HG03521 (cell line): ENCODE measurements around the gene GAA.
A peak's percentile ranks its signal among the peaks of the same experiment; 100 is the strongest.
"Not testable (repeated sequence)": the region's sequence is repeated elsewhere in the genome, so short reads cannot be mapped to it uniquely, and the experiment has no call there.

Experiments
- ATAC-seq: cut with Tn5 transposase; IDR thresholded peaks from one replicate; pipeline ENCODE4 v1.9.1; 2021; ENCODE audit warnings: mild to moderate bottlenecking, moderate library complexity; ENCODE audit not compliant: unreplicated experiment

Gene GAA

DNA sequence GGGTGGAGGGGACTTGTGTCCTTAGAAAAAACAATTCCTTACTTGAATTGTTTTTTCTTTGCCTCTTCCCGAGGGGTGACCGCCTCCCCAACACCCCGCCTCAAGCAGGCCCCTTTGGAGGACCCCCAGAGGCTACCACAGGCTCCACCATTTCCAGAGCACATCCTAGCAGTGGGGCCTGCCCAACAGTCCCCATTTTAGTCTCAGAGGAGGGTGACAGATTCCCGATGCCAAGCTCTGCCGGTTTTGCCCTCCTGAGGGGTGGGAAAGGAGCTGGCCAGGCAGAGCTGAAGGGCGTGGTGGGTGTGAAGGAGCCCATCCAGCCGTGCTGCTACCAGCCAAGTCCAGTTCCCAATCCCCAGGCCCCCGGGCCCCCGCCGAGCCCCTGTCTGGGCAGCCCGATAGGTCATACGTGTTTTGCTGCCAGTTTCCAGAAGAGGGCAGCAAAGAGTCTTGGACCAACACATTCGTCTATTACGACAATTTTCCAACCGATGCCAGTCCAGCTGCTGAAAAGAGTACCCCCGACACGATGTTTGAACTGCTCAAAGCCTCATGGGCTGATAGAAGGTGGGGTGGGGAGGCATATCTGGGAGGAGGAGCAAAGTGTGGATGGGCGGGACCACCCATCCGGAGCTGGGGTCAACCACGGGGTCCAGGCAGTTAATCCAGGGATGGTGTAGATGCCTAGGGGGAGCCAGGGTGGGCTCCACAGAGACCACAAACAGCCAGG, 18.8 kb upstream of the GAA start:
- ATAC-seq = no peak

DNA sequence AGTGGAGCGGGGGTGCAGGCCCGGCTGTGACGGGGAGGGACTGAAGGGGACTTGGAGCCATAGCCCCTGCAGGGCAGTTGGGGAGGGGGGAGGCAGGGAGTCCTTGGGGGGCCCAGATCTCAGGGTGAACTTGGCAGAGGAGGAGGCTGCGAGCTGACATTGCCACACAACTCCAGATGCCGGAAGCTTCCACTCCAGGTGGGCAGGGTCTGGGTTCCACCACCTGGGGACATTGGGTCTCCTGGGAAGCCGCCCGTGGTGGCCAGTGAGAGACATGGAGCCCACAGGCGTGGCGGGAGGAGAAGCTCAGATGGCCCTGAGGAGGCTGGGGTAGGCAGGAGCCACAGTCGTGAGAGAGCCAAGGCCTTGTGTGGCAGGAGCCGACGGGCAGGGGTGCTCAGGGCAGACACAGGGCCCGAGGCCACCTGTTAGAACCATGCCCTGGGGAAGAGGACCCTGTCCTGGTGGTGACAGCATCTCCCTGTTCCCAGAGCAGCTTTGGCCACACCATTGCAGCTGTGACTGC, 18.2 kb upstream of the GAA start:
- no peak for ATAC-seq

DNA sequence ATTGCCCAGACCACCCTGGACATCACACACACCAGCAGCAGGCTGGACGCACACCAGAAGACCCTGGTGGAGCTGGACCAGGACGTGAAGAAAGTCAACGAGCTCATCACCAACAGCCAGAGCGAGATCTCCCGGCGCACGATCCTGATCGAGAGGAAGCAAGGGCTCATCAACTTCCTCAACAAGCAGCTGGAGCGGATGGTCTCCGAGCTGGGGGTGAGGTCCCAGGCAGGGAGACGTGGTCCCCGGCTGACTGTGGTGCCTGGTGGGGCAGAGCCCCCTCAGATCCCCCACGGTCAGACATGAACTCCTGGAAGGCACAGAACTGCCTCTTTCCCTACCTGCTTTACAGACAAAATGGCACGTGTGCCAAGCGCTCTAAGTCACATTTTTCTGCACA, 16.6 kb upstream of the GAA start:
- no peak for ATAC-seq

DNA sequence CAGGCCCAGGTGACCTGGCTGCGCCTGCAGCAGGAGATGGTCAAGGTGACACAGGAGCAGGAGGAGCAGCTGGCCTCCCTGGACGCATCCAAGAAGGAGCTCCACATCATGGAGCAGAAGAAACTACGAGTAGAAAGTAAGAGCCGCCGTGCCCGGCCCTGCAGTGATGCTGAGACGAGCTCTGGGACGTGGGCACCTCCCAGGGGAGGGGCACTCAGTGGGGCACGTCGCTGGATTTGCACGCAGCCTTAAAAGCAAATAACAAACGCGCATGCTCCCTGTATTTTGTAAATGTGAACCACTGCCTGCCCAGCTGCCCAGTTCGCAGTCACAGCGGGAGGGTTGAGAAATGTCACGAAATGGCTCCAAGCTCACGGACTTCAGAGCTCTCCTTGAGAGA, 15.3 kb upstream of the GAA start:
- ATAC-seq = no peak

DNA sequence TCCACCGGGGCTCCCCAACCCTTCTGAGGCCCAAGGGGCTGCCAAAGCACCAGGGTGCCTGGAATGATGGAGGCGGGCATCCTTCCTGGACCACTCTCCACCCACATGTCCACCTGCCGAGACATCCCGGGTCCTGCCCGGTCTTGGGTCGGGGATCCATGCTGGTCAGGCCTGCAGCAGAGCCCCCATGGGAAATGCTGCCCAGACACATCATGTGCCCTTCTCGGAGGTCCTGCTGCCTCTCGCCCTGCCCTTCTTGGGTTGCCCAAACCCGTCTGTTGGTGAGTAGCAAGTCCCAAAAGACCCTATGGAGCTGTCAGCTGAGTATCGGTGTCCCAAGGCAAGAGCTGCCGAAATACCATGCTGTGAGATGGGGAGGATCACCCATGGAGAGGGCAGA, 14.8 kb upstream of the GAA start:
- no peak for ATAC-seq

DNA sequence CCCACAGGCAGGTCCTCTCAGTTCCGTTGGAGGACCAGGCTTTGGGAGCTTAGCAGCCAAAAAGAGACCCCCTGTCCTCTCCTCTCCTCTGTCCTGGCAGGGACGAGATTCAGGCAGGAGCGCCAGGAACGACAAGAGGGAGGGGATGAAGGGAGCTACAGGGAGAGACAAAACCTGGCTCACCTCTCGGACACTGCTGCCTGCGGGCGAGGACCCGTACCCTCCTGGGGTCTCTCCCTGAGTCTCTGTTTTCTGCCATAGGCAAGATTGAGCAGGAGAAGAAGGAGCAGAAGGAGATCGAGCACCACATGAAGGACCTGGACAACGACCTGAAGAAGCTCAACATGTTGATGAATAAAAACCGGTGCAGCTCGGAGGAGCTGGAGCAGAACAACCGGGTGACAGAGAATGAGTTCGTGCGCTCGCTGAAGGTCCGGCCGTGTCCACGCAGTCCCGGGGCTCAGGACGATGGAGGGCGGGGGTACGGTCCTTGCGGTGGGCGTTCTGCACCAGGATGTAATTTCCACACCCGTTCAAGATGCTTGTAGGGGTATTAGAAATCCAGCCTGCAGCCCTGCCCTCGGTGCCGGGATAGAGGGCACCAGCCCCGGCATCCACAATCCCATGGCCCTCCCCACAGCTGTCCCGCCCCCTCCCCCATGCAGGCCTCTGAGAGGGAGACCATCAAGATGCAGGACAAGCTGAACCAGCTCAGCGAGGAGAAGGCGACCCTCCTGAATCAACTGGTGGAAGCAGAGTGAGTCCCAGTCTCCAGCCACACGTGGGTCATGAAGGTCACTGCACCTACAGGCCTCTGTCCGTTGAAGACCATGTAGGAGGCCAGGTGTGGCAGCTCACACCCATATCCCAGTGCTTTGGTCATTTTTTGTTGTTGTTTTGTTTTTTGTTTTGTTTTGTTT, 13.8 kb upstream of the GAA start:
- ATAC-seq = no peak

DNA sequence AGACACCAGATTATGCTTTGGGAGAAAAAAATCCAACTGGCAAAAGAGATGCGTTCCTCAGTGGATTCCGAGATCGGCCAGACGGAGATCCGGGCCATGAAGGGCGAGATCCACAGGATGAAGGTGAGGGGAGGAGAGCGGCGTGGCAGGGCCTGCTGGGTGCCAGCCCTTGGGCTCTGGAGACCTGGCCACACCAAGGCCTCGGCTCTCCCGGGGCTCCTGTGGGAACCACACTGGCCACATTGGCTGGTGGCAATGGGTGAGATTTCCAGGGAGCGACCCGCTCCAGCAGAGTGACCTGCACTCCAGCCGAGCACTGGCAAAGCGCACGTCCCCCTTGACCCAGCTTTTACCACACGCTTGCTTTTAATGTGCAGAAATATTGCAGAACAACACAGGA, 11.6 kb upstream of the GAA start:
- ATAC-seq = no peak

DNA sequence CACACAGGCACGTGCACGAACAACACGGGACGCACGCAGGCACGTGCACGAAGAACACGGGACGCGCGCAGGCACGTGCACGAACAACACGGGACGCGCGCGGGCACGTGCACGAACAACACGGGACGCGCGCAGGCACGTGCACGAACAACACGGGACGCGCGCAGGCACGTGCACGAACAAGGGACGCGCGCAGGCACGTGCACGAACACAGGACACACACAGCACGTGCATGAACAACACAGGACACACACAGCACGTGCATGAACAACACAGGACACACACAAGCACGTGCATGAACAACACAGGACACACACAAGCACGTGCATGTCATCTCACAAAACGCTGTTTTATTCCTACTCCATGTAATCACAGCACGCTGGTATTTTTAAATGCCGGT, 11.2 kb upstream of the GAA start:
- ATAC-seq = not testable (repeated sequence)

DNA sequence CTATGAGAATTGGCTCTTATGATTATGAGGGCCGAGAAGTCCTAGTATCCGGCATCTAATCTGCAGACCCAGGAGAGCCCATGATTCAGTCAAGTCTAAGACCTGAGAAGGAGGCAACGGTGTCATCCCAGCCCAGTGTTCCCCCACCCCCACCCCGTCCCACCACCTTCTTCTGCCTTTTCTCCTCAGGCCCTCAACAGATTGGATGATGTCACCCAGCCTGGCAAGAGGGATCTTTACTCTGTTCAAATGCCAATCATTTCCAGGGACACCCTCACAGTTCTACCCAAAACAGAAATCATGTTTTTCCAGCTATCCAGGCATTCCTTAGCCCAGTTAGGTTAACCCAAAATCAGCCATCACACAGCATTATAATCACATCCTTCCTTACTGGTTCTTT, 10.0 kb upstream of the GAA start:
- no peak for ATAC-seq

DNA sequence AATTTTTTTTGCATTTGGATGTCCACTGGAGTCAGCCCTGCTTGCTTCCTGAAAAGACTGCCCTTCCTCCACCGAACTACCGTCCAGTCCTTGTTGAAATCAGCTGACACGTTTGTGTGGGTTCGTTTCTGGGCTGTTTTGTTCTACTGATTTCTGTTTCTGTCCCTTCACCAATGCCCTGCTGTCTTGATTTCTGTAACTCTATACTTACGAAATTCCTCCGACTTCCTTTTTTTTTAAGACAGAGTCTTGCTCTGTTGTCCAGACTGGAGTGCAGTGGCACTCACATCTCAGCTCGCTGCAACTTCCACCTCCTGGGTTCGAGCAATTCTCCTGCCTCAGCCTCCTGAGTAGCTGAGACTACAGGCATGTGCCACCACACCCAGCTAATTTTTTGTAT, 8.4 kb upstream of the GAA start:
- ATAC-seq = no peak

DNA sequence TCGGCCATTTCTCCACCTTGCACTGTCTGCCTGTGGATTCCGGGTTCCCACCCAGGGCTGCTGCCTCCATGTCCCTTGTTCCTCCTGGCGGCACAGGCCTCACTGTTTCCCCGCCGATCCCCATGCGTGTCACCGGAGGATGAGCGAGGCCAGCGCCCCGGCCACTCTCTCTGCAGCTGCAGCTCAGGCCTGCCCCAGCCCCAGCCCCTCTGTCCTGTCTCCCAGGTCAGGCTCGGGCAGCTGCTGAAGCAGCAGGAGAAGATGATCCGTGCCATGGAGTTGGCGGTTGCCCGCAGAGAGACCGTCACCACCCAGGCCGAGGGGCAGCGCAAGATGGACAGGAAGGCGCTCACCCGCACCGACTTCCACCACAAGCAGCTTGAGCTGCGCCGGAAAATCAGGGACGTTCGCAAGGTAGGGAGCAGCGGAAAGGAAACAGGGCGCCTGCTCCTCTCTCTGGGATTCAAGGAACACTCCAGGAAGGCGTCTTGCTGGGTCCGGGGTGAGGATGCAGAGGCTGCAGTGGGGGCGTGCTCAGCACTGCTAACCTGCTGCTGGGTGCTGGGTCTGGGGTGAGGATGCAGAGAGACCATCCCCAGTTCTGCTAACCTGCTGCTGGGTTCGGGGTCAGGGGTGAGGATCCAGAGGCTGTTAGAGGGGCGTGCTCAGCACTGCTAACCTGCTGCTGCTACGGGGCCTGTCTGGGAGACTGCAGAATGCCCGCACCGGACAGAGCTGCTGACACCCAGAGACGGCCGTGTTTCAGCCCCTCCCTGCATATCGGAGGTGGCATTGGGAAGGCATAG, 6.1 kb upstream of the GAA start:
- no peak for ATAC-seq

DNA sequence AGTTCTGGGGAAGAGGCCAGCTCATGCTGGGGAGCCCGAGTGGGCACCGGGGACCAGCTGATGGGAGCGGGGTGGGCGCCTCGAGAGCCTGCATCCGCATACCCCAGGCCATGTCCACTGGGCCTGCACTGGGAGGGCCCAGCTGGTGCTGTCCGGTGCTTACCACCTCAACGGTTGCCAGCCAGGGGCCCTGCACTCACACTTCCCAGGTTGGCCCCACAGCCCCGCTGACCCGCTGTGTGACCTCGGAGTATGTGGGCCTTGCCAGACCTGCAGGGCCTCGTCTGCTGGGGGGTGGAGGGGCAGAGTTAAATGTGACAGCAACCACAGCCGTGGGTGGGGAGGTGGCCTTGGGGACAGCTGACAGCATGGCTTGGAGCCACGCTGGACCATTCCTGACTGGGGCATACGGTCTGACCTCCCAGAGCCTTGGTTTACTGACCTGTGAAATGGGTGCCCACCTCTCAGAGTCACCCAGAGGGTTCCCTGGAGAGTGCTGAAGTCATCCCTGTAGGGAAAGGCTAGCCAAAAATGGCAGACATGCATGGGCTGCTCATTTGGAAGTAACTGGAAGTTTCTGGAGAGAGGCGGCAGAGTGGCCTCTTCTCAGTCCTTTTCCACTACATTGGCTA, 5.4 kb upstream of the GAA start:
- ATAC-seq = no peak

DNA sequence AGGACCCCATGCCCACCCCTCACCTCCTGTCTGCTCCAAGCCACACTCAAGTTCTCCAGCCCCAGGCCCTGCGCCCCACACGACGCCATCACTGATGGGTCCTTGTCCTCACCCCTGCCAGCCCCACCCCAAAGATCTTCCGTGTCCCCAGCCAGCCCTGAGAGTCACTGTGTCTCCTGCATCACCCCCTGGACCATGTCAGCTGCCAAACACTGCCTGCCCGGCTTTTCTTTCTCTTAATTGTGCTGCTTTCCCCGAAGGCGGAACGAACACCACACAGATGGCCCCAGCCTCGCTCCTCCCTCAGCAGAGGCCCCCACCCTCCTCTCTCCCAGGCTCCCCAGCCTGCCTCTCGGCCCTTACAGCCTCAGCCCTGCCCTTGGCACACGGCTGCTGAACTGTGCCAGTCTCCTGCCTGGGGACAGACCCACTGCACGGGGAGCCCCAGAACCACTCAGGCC, 4.8 kb upstream of the GAA start:
- ATAC-seq = no peak

DNA sequence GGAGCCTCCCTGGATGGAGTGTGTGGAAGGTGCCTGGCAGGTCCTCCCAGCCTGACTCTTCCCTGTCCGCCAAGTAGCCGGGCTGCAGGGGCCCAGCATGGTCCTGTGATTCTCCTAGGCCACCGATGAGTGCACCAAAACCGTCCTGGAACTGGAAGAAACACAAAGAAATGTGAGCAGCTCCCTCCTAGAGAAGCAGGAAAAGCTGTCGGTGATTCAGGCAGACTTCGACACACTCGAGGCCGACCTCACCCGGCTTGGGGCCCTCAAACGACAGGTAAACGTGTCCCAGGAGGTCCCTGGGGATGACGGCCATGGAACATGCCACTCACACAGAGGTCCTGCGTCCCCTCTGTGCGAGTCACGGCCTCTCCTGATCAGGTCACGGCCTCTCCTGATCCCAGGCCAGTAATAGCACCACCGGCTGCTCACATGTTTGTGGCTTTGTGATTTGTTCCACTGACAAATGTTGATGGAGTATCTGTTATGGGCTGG, 4.2 kb upstream of the GAA start:
- no peak for ATAC-seq

DNA sequence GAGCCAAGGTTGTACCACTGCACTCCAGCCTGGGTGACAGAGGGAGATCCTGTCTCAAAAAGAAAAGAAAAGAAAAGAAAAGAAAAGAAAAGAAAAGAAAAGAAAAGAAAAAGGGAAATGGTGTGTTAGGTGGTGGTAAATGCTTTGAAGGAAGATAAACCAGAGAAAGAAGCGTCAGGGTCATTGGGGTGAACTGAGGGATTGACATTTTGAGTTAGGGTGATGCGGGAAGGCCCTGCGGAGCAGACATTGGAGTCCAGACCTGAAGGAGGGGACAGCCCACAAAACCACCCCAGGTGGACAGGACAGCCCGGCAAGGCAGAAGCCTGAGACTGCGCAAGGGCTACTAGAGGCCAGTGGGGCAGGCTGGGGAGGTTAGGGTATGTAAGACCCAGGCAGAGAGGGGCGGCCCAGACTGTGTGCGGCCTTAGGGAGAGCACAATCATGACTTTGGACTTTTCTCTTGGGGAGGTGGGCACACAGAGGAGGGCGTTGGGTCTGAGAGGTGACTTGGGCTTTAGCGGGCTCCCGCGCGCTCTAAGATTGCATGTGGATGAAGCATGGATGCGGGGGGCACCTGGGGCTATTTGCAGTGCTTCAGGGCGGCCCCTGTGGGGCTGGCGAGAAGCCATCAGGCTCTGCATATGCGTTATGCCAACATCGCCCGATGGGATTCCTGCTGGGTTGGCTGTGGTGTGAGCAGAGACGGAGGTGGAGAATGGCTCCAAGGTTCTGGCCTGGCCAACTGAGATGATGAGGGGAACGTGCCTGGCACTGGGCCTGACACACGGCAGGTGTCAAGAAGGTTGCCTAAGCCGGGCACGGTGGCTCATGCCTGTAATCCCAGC, 3.3 kb upstream of the GAA start:
- no peak for ATAC-seq

DNA sequence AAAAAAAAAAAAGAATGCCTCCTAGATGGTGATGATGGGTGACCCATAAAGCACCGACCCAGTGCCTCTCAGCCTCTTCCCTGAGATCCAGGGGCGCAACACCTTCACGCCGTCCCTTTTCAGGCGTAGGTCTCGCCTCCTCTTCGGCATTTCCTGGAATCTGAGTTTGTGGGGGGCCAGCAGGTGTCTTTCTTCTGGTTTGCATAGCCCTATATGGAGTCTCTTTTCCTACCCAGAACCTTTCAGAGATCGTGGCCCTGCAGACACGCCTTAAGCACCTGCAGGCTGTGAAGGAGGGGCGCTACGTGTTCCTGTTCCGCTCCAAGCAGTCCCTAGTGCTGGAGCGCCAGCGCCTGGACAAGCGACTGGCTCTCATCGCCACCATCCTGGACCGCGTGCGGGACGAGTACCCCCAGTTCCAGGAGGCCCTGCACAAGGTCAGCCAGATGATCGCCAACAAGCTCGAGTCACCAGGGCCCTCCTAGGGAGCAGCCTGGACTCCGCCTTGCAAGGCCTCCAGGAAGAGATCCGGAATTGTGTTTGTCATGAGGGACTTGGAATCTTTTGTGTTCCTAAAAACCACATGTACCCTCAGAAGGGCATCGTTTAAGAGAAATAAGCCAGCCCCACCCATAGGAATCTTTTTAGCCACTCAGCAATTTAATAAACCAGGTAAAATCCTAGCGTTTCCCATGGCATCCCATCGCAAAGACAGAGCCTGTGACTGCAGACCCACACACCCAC, 1.9 kb upstream of the GAA start:
- no peak for ATAC-seq

DNA sequence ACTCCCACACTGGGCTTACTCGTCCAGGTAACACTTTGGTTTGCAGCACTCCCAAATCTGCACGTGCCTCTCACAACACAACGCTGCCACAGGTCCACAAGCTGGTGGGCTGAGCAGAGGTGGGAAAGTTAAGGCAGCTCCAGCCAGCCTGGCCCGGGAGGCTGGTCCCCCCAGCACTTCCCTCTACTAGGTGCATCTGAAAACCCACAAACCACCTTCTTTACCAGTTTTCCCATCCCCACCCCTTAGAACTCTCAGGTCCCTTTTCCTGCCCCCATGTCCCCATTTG, 1.4 kb upstream of the GAA start:
- no peak for ATAC-seq

DNA sequence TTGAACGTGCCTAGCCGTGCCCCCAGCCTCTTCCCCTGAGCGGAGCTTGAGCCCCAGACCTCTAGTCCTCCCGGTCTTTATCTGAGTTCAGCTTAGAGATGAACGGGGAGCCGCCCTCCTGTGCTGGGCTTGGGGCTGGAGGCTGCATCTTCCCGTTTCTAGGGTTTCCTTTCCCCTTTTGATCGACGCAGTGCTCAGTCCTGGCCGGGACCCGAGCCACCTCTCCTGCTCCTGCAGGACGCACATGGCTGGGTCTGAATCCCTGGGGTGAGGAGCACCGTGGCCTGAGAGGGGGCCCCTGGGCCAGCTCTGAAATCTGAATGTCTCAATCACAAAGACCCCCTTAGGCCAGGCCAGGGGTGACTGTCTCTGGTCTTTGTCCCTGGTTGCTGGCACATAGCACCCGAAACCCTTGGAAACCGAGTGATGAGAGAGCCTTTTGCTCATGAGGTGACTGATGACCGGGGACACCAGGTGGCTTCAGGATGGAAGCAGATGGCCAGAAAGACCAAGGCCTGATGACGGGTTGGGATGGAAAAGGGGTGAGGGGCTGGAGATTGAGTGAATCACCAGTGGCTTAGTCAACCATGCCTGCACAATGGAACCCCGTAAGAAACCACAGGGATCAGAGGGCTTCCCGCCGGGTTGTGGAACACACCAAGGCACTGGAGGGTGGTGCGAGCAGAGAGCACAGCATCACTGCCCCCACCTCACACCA, 724 bp downstream of the GAA start:
- peak; percentile 3 for ATAC-seq
